Measurements from ENCODE around the gene SECTM1.

SECTM1 gene

DNA sequence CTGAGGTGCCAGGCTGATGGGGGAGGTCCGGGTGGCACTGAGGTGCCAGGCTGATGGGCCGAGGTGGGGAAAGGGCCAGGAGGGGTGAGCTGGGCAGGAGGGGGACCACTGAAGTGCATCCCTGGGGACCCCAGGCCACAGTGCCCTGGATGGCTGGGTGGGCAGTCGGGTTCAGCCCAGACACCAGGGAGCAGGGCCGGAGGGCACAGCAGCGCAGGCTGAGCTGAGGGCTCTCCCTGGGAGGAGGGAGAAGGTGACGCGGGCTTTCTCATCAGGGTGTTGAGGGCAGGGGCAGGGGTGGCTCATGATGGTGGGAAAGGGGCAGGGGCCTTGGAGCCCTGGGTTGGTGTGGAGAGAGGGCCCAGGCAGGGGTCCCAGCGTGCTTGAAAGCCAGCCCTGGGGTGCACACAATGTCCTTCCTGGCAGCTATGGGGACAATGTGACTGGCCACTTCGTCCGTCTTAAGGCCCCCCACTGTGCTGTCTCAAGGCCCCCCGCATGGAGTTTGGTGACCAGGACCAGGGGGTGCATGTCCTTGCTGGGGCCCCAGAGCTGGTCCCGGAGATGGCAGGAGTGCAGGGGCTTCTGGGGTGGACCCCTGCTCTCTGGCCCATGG, 32.2 kb downstream of the SECTM1 start:
- TF ChIP-seq, protein P1, sequence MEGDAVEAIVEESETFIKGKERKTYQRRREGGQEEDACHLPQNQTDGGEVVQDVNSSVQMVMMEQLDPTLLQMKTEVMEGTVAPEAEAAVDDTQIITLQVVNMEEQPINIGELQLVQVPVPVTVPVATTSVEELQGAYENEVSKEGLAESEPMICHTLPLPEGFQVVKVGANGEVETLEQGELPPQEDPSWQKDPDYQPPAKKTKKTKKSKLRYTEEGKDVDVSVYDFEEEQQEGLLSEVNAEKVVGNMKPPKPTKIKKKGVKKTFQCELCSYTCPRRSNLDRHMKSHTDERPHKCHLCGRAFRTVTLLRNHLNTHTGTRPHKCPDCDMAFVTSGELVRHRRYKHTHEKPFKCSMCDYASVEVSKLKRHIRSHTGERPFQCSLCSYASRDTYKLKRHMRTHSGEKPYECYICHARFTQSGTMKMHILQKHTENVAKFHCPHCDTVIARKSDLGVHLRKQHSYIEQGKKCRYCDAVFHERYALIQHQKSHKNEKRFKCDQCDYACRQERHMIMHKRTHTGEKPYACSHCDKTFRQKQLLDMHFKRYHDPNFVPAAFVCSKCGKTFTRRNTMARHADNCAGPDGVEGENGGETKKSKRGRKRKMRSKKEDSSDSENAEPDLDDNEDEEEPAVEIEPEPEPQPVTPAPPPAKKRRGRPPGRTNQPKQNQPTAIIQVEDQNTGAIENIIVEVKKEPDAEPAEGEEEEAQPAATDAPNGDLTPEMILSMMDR (IDR thresholded peaks at IDR 0.05; ENCODE audit: low read depth, low read length), result no peak
- no peak overlapping the region for H3K4me3 ChIP-seq (ENCODE audit: low read depth, low read length)

DNA sequence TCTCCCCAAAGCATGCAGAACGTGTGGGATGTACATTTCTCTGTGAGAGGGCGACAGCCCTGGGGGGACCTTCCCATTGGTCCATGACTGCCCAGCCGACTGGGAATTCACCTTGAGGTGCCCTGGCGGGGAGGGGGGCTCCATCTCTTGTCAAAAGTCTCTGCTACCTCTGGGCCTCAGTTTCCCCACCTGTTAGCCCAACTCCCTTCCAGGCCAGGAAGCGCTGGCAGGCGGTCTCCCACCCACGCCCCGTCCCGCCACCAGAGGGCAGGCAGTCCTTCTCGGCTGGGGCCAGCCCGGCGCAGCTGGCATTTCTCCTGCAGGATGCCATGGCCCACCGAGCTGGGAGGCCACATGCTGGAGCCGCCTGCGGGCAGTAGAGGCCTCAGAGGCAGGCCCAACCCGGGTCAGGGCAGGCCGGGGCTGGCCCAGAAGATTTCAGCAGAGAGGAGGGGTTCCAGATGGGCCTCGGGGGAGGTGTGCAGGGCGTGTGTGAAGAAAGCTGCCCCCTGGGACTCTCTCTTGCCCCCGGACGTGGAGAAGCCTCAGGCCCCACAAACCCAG, 32.8 kb downstream of the SECTM1 start:
- TF ChIP-seq, protein P1 (IDR thresholded peaks at IDR 0.05; ENCODE audit: low read depth, low read length), result peak; percentile 83
- H3K4me3 ChIP-seq (ENCODE audit: low read depth, low read length), result no peak overlapping the region

DNA sequence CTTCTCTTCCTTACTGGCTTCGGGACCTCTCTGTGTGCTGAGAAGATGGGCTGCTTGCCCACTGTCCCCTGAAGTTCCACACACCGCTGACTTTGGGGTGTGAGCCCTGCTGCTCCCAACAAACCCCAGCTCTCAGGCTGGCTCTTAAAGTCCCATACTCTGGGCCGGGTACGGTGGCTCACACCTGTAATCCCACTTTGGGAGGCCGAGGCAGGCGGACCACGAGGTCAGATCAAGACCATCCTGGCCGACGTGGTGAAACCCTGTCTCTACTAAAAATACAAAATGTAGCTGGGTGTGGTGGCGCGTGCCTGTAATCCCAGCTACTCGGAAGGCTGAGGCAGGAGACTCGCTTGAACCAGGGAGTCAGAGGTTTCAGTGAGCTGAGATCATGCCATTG, 33.3 kb downstream of the SECTM1 start:
- no peak overlapping the region for H3K4me3 ChIP-seq (ENCODE audit: low read depth, low read length)
- TF ChIP-seq, protein P1 (IDR thresholded peaks at IDR 0.05; ENCODE audit: low read depth, low read length), result no peak

DNA sequence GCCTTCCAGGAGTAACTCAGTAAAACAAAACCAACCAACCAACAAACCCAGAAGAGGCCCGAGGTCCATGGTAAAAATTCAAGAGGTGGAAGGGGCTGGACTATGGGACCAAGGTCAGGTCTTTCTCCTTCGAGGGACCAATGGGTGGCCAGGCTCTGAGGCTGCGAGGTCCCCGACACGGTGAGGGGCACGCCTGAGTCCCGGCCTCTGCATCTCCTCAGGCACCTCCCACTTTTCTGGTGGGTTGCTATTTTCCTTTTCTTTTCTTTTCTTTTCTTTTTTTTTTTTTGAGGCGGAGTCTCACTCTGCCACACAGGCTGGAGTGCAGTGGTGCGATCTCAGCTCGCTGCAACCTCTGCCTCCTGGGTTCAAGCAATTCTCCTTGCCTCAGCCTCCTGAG, 34.1 kb downstream of the SECTM1 start:
- TF ChIP-seq, protein P1 (IDR thresholded peaks at IDR 0.05; ENCODE audit: low read depth, low read length), result no peak
- no peak overlapping the region for H3K4me3 ChIP-seq (ENCODE audit: low read depth, low read length)

DNA sequence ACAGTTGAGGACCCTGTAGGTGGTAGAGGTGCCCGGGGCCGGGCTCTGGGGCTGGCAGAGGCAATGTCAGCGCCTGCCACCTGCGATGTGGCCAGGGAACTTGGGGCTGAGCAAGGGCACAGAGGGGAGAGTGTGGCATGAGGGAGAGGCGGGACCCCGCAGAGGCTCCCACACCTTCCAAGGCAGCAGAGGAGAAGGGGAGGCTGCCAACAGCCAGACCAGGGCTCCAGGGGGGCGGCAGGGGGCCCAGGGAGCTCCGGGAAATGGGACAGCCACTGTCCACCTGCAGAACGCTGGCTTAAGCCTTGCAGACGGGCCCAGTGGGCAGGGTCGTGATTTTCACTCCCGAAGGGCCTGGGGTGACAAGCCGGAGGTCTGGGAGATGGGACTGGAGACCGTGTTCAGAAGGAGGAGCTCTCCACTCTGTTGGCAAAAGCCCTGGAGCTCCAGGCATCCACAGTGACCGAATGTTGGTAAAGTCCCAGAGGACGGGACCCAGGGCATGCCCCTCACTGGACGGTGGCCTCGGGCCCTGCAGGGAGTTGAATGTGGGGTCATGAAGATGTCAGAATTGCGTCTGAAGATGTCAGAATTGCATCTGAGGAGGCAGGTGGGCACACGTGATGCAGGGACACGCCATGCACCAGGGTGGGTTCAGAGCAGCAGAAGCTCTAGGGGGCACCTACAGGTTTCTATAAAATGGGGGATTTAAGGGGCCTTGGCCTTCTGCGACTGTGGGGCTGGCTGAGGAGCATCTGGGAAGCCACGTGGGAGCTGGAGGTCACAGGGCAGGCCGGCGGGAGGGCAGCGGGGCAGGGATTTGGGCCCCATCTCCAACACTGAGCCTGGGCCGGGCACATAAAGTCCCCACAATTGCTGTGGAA, 34.8 kb downstream of the SECTM1 start:
- TF ChIP-seq, protein P1 (IDR thresholded peaks at IDR 0.05; ENCODE audit: low read depth, low read length), result no peak
- peak overlapping the region; percentile 54; the same call in 1 of the 2 replicates for H3K4me3 ChIP-seq (ENCODE audit: low read depth, low read length)

DNA sequence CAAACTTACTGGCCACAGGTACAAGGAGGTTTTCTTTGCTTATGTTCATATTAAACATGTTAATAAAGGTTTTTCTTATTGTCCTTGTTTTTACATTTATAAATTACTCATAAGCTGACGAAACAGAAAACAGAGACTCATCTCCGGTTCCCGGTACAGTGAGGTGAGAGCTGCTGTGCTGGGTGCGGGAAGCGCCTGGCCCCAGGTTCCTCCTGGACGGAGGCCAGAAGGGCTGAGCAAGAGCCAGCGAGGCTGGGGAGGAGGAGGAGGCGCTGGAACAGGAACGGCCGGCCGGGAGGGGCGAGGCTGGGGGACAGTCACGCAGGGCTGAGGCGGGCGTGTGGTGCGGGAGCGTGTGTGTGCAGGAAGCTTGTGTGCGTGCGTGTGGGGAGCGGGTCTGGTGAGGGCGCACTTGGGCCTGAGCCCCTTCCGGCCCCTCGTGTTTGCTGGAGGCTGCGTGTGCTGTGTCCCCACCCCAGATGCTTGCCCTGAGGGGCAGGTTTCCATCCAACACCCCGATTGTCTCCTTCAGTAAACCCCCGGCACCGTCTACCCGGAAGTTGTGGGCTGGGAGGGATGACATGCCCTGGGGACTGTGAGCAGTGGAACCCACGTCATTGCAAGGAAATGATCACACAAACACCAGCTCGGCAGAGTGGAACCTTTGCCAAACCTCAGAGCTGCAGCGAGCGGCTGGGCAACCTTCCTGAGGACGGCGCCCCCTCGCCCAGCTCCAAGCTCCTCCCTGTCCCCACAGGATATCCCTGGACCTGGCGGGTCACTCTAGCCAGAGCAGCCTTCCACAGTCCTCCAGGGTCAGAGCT, 35.6 kb downstream of the SECTM1 start:
- peak overlapping the region; percentile 54 for H3K4me3 ChIP-seq (ENCODE audit: low read depth, low read length)
- TF ChIP-seq, protein P1 (IDR thresholded peaks at IDR 0.05; ENCODE audit: low read depth, low read length), result no peak
